Testis (tissue), 2 donors: Measurements from ENCODE around the gene TMPRSS15.

Experiments
- CTCF ChIP-seq, 3 experiments: fragments of 450-650 bp in 2 of 3; fragments of 200-600 bp in 1 of 3; sonication (generic) in 1 of 3; IDR thresholded peaks; one replicate each; pipeline ENCODE4 v1.5.1; 2016 to 2019; ENCODE audit warnings: antibody characterized with exemption in 3 of 3, mild to moderate bottlenecking in 2 of 3, moderate library complexity in 1 of 3
- POLR2A ChIP-seq: fragments of 450-650 bp; IDR thresholded peaks from one replicate; pipeline ENCODE4 v1.6.1; 2017; ENCODE audit warnings: antibody characterized with exemption, mild to moderate bottlenecking, moderate library complexity

GRCh38 chr21:18335651-18336236 lies 67.8 kb downstream of the TMPRSS15 start:
- TF ChIP-seq CTCF (IDR thresholded peaks at IDR 0.05) (no peak), POLR2A (no peak)
